Upper lobe of left lung (tissue), 4 donors: ENCODE data around the gene RER1.

ENCODE experiments used
- POLR2A ChIP-seq, 4 donors: fragments of 450-650 bp; IDR thresholded peaks; one replicate each; pipeline ENCODE4 v1.5.1; 2016 to 2017; ENCODE audit warnings: antibody characterized with exemption in 4 of 4, mild to moderate bottlenecking in 2 of 4
- TF ChIP-seq, protein P1 (sequence below), 6 experiments: fragments of 450-650 bp in 4 of 6; fragments of 200-600 bp in 2 of 6; sonication (generic) in 2 of 6; IDR thresholded peaks; one replicate each; pipeline ENCODE4 v1.5.1; 2016 to 2019; ENCODE audit warnings: antibody characterized with exemption in 6 of 6

DNA sequence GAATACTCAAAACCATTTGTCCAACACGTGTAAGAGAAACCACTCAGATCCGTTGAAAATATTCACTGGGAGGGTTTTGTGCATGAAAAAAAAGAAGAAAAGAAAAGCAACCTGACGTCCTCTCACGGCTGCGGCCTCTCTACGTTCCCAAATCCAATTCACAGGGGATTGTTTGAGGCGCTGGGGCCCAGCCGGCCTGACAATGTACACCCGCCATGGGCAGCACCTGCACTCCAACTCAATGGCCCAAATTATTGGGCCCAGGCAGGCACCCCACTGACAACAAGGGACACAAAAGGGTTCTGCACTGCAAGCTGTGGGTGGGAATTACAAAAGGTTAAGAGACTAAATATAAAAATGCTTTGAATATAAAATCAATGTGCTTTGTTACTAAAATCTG lies 41.8 kb upstream of the RER1 start:
- TF ChIP-seq POLR2A (IDR thresholded peaks at IDR 0.05), result no peak
- TF ChIP-seq, protein P1, sequence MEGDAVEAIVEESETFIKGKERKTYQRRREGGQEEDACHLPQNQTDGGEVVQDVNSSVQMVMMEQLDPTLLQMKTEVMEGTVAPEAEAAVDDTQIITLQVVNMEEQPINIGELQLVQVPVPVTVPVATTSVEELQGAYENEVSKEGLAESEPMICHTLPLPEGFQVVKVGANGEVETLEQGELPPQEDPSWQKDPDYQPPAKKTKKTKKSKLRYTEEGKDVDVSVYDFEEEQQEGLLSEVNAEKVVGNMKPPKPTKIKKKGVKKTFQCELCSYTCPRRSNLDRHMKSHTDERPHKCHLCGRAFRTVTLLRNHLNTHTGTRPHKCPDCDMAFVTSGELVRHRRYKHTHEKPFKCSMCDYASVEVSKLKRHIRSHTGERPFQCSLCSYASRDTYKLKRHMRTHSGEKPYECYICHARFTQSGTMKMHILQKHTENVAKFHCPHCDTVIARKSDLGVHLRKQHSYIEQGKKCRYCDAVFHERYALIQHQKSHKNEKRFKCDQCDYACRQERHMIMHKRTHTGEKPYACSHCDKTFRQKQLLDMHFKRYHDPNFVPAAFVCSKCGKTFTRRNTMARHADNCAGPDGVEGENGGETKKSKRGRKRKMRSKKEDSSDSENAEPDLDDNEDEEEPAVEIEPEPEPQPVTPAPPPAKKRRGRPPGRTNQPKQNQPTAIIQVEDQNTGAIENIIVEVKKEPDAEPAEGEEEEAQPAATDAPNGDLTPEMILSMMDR (IDR thresholded peaks at IDR 0.05), result no peak
